Pancreas (tissue), 10 donors: ENCODE results near the gene CKS1B. TPM values are rescaled to one million over a fixed set of nuclear protein-coding genes. Genes with fewer than 3 reads are reported as not detected.

Experiments
- ATAC-seq, 4 donors: fragments of 200-7000 bp; cut with Tn5 transposase; one replicate each; pipeline versions ENCODE4 v1.8.0 to v1.9.1; 2020; ENCODE audit warnings: mild to moderate bottlenecking in 4 of 4, moderate library complexity in 4 of 4
- DNase-seq, 6 donors: peaks; one replicate each; pipeline ENCODE4 v3.0.0-alpha.2; 2020
- FAIRE-seq: peaks from 2 replicates; lab custom pipeline; 2012; peaks lifted over from hg19 to GRCh38; lab: Jason Lieb, UNC
- H3K27ac ChIP-seq, 4 donors: fragments of 200-600 bp; sonication (generic); 1 replicate in 3 of 4; 2 replicates in 1 of 4; pipeline versions ENCODE4 v1.5.0 to v1.8.0; 2020
- H3K27me3 ChIP-seq, 4 donors: fragments of 200-600 bp; one replicate each; pipeline ENCODE4 v1.8.0; 2021
- H3K36me3 ChIP-seq, 3 donors: fragments of 200-600 bp; sonication (generic) in 1 of 3; one replicate each; pipeline versions ENCODE4 v1.5.0 to v1.8.0; 2020 to 2021
- H3K4me1 ChIP-seq, 3 donors: fragments of 200-600 bp; one replicate each; pipeline ENCODE4 v1.8.0; 2021
- H3K4me3 ChIP-seq, 4 donors: fragments of 200-600 bp; sonication (generic) in 2 of 4; one replicate each; pipeline versions ENCODE4 v1.5.0 to v1.8.0; 2020 to 2021
- H3K9me3 ChIP-seq, 4 donors: fragments of 200-600 bp; one replicate each; pipeline ENCODE4 v1.8.0; 2021
- CTCF ChIP-seq, 4 donors: fragments of 200-600 bp; sonication (generic) in 3 of 4; IDR thresholded peaks; one replicate each; pipeline versions ENCODE4 v1.5.0 to v1.8.0; 2021; ENCODE audit warnings: antibody characterized with exemption in 4 of 4
- WGBS, 2 donors: extraction: QIAGEN DNeasy Blood & Tissue Kit; methylation state at CpG; one replicate each; pipeline ENCODE4 v1.1.7; 2013; 5-methylcytosine and 5-hydroxymethylcytosine counted together
- intact Hi-C, 3 donors: fragments of 100-400 bp; cut with DNase I; formaldehyde crosslinking; loops; one replicate each; pipeline versions ENCODE4 v1.11.1 to v1.14.2; 2022
- polyA plus RNA-seq, 2 donors: library from polyadenylated mRNA; stranded (reverse); fragments of 200-250 nt; gene quantifications; one replicate each; pipeline ENCODE4 v1.2.3, GENCODE V29; 2013
- total RNA-seq, 6 donors: library from RNA; stranded (reverse); fragmentation: NEBNext Ultra II Directional in 4 of 6; extraction: Animal tissue kit (Norgen Biotek cat#: 25700) in 4 of 6; gene quantifications; one replicate each; pipeline versions ENCODE4 v1.2.1 to v1.2.4, GENCODE V29; 2021 to 2023
- donor health status: healthy with polysubstance abuse.
- donor health status: DM: no; HTN: no; CAD: no; lungs with moderate emphysema.
- donor health status: DM: no; HTN: no; CAD: no.
- donor health status: control.
- donor health status: control.
- donor health status: Bipolar disorder and iron deficiency.
- donor health status: DM: yes; HTN: yes; CAD: no.
- donor health status: DM: no; HTN: no; CAD: no.
- donor health status: DM: no; HTN: no; CAD: no.
- donor health status: DM: yes; HTN: yes; CAD: no.

The CKS1B gene
- total and polyA plus RNA-seq, 8 donors, result 6.7 to 19.5 (median 10.2) TPM

GRCh38 chr1:154960446-154961136, 13.9 kb upstream of the CKS1B start:
- 35 to 36% methylated on average over 10 of the region's 10 CpGs for WGBS, 2 donors
- H3K4me1 ChIP-seq, result peaks cover 0 to 13% (median 12%) of the 10 kb centered on the region in 3 donors
- H3K9me3 ChIP-seq, result no peaks in the 10 kb centered on the region
- peaks cover 0 to 17% (median 14%) of the 10 kb centered on the region in 3 donors for H3K36me3 ChIP-seq
- no peak for FAIRE-seq
- no peak for ATAC-seq
- no peak for TF ChIP-seq CTCF (IDR thresholded peaks at IDR 0.05)
- peak overlapping the region; percentile 89 to 98 (median 96) for H3K27ac ChIP-seq
- H3K27me3 ChIP-seq, result no peaks in the 10 kb centered on the region
- H3K4me3 ChIP-seq, result peak overlapping the region in 3 of 4 donors; percentile 79 to 94 (median 91)
- no peak for DNase-seq
- intact Hi-C loops, result loop anchor here in 2 of 3 donors (10.0 kb wide), 1 partner anchor 54 kb away; no protein-coding TSS in a partner anchor

GRCh38 chr1:154961207-154962155, 13.0 kb upstream of the CKS1B start, which contains the start of gene PYGO2:
Gene PYGO2, minus strand, starts transcription at chr1:154961782. Its CDS starts 206 bp downstream, at chr1:154961576.
- 0% methylated on average over 63 to 93 of the region's 93 CpGs for WGBS, 2 donors
- H3K27me3 ChIP-seq, result no peaks in the 10 kb centered on the region
- ATAC-seq (peak; percentile 83 to 88 (median 86)), FAIRE-seq (no peak), DNase-seq (peak; percentile 75 to 92 (median 82))
- peak within 1 kb of the TSS; percentile 79 to 96 (median 92) for H3K4me3 ChIP-seq
- peaks cover 0 to 13% (median 10%) of the 10 kb centered on the region in 3 donors for H3K4me1 ChIP-seq
- no peaks in the 10 kb centered on the region for H3K9me3 ChIP-seq
- TF ChIP-seq CTCF (IDR thresholded peaks at IDR 0.05), result peak in 1 of 4 donors; percentile 28
- H3K27ac ChIP-seq, result peak within 1 kb of the TSS; percentile 89 to 98 (median 96)
- intact Hi-C loops, result loop anchor here in 2 of 3 donors (10.0 kb wide), 1 partner anchor 53 kb away; no protein-coding TSS in a partner anchor
- peaks cover 0 to 24% (median 23%) of the 10 kb centered on the region in 3 donors for H3K36me3 ChIP-seq

GRCh38 chr1:154962156-154962749, 12.2 kb upstream of the CKS1B start:
- H3K36me3 ChIP-seq, result peaks cover 0 to 32% (median 25%) of the 10 kb centered on the region in 3 donors
- ATAC-seq (peak; percentile 10 to 41 (median 20)), DNase-seq (no peak), FAIRE-seq (no peak)
- WGBS, 2 donors, result 3 to 4% methylated on average over 25 of the region's 25 CpGs
- peak overlapping the region; percentile 89 to 98 (median 96) for H3K27ac ChIP-seq
- TF ChIP-seq CTCF (IDR thresholded peaks at IDR 0.05), result no peak
- intact Hi-C loops, result loop anchor here in 2 of 3 donors (10.0 kb wide), 1 partner anchor 53 kb away; no protein-coding TSS in a partner anchor
- H3K4me3 ChIP-seq, result peak overlapping the region; percentile 79 to 96 (median 92)
- H3K4me1 ChIP-seq, result peaks cover 0 to 13% (median 5%) of the 10 kb centered on the region in 3 donors
- H3K27me3 ChIP-seq, result no peaks in the 10 kb centered on the region
- H3K9me3 ChIP-seq, result no peaks in the 10 kb centered on the region

- intact Hi-C loops, result loop anchor here in 2 of 3 donors (10.0 kb wide), 1 partner anchor 52 kb away; no protein-coding TSS in a partner anchor
- Histone ChIP-seq H3K27me3 (no peaks in the 10 kb centered on the region), H3K4me1 (peaks cover 0 to 13% (median 5%) of the 10 kb centered on the region in 3 donors), H3K4me3 (peak overlapping the region in 2 of 4 donors; percentile 91 to 94), H3K27ac (peak overlapping the region in 2 of 4 donors; percentile 96 to 98), H3K9me3 (no peaks in the 10 kb centered on the region), H3K36me3 (peaks cover 0 to 38% (median 30%) of the 10 kb centered on the region in 3 donors)
- DNase-seq, result no peak
- WGBS, 2 donors, result 65 to 79% methylated on average over 6 of the region's 6 CpGs
- ATAC-seq, result no peak
- TF ChIP-seq CTCF (IDR thresholded peaks at IDR 0.05), result no peak
- FAIRE-seq, result no peak
Observed at GRCh38 chr1:154962795-154963330, 11.6 kb upstream of the CKS1B start.
